BJ (cell line): ENCODE data around the gene OTOF. TPM values are rescaled to one million over a fixed set of nuclear protein-coding genes. Genes with fewer than 3 reads are reported as not detected.

Experiments
- CTCF ChIA-PET: fragments of 350-600 bp; formaldehyde crosslinking; extraction: SDS; loops from one replicate; lab custom pipeline; 2021; ENCODE audit warnings: antibody characterized with exemption, inconsistent platforms; lab: Yijun Ruan, JAX
- POLR2A ChIA-PET: fragments of 300-600 bp; sonication (Branson Sonifier 250); formaldehyde crosslinking; extraction: SDS; loops from one replicate; lab custom pipeline; 2021; ENCODE audit warnings: antibody characterized with exemption; lab: Charles Lee
- DNase-seq: peaks from one replicate; pipeline ENCODE4 v3.0.0-alpha.2; 2011; ENCODE audit warnings: low read depth
- H3K27me3 ChIP-seq: 2 replicates; pipeline ENCODE4 v1.6.0; 2011; ENCODE audit warnings: low read length; ENCODE audit not compliant: control insufficient read depth, insufficient read depth
- H3K36me3 ChIP-seq: 2 replicates; pipeline ENCODE4 v1.5.1; 2011; ENCODE audit warnings: low read length; ENCODE audit not compliant: control insufficient read depth, insufficient read depth
- H3K4me3 ChIP-seq: 2 replicates; pipeline ENCODE4 v1.5.1; 2011; ENCODE audit warnings: low read depth, mild to moderate bottlenecking, control low read depth, low read length
- polyA plus RNA-seq: library from polyadenylated mRNA; depleted of rRNA; stranded (reverse); fragments of >200 nt; gene quantifications from 2 replicates; pipeline ENCODE4 v1.2.3, GENCODE V29; 2011
- TF ChIP-seq, protein P1 (sequence below): IDR thresholded peaks from 2 replicates; pipeline ENCODE4 v1.5.1; 2011; ENCODE audit warnings: low read depth, mild to moderate bottlenecking, control low read depth, inconsistent platforms, low read length, moderate library complexity; ENCODE audit not compliant: insufficient read depth

The OTOF gene
- polyA plus RNA-seq, 1 experiment = 0.16 TPM

- CTCF ChIA-PET = interaction anchor here (1.0 kb wide), 1 partner anchor 50 kb away, joined by 3 read pairs; no protein-coding TSS in a partner anchor
- no peaks in the 10 kb centered on the region for H3K36me3 ChIP-seq
- H3K4me3 ChIP-seq = no peak overlapping the region
- H3K27me3 ChIP-seq = peaks cover 4% of the 10 kb centered on the region
- POLR2A ChIA-PET = no interaction called here
- TF ChIP-seq, protein P1, sequence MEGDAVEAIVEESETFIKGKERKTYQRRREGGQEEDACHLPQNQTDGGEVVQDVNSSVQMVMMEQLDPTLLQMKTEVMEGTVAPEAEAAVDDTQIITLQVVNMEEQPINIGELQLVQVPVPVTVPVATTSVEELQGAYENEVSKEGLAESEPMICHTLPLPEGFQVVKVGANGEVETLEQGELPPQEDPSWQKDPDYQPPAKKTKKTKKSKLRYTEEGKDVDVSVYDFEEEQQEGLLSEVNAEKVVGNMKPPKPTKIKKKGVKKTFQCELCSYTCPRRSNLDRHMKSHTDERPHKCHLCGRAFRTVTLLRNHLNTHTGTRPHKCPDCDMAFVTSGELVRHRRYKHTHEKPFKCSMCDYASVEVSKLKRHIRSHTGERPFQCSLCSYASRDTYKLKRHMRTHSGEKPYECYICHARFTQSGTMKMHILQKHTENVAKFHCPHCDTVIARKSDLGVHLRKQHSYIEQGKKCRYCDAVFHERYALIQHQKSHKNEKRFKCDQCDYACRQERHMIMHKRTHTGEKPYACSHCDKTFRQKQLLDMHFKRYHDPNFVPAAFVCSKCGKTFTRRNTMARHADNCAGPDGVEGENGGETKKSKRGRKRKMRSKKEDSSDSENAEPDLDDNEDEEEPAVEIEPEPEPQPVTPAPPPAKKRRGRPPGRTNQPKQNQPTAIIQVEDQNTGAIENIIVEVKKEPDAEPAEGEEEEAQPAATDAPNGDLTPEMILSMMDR = no peak
- no peak for DNase-seq
Measured at GRCh38 chr2:26458365-26459042, 19.4 kb downstream of the OTOF start.

GRCh38 chr2:26457695-26458364 lies 20.1 kb downstream of the OTOF start:
- H3K4me3 ChIP-seq = no peak overlapping the region
- ChIA-PET CTCF (interaction anchor here (1.0 kb wide), 1 partner anchor 49 kb away, joined by 3 read pairs; no protein-coding TSS in a partner anchor), POLR2A (no interaction called here)
- no peak for DNase-seq
- TF ChIP-seq, protein P1 = no peak
- H3K36me3 ChIP-seq = no peaks in the 10 kb centered on the region
- peaks cover 4% of the 10 kb centered on the region for H3K27me3 ChIP-seq

- TF ChIP-seq, protein P1 = no peak
- ChIA-PET POLR2A (no interaction called here), CTCF (interaction anchor here (1.0 kb wide), 1 partner anchor 49 kb away, joined by 3 read pairs; no protein-coding TSS in a partner anchor)
- Histone ChIP-seq H3K4me3 (no peak overlapping the region), H3K36me3 (no peaks in the 10 kb centered on the region), H3K27me3 (peaks cover 4% of the 10 kb centered on the region)
- DNase-seq = no peak
Measured at GRCh38 chr2:26457251-26457666, 20.7 kb downstream of the OTOF start.

DNA sequence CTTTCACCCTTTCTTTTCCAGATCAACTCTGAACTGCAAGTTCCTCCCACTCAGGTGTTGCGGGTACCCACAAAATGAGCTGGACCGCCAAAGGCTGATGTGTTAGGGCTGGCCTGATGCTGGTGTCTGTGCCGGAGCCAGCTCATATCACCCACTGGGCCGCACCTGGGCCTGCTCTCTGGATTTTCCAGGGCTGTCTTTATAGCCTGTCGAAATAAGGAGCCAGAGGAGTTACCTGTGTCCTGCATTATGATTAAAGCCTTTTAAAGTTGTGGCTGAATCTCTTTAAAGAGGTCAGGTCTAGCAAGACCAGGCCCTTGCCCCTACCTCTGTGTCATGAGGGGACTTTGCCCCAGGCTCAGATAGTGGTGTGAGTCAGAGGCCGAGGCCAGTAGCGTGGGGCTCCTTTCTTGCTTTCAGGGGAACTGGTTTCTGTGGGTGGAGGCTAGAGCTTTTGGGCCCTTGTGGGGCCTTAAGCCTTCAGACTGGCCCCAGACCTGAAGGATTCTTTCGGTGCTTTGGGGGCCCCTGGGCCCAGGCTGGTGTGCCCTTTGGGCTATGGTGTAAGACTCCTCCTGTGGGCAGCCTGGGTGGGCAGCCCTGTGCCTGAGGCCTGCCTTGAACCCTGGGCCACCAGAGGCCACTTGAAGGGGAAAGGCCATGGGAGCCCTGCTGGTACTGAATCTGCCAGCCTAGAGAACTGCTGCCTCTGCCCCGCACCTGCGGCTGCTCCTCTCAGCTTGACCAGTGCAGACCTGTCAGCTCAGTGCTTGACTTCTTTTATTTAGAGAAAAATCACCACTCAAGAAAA lies 21.3 kb downstream of the OTOF start:
- POLR2A ChIA-PET = no interaction called here
- CTCF ChIA-PET = no interaction called here
- peaks cover 4% of the 10 kb centered on the region for H3K27me3 ChIP-seq
- H3K4me3 ChIP-seq = no peak overlapping the region
- no peaks in the 10 kb centered on the region for H3K36me3 ChIP-seq
- TF ChIP-seq, protein P1 = no peak
- DNase-seq = no peak
